HepG2 (cell line): ENCODE measurements around the gene ZNF740. TPM values are rescaled to one million over a fixed set of nuclear protein-coding genes. Genes with fewer than 3 reads are reported as not detected.

Source experiments
- FOXJ3 ChIP-seq: sonication (generic); formaldehyde crosslinking; IDR thresholded peaks from 2 replicates; pipeline ENCODE4 v1.4.0; 2020; ENCODE audit warnings: missing genetic modification reagents, mild to moderate bottlenecking, borderline replicate concordance
- HDAC2 ChIP-seq: sonication (generic); formaldehyde crosslinking; IDR thresholded peaks from 2 replicates; pipeline ENCODE4 v1.4.0; 2020; ENCODE audit warnings: missing genetic modification reagents
- HNF4G ChIP-seq, 2 experiments: sonication (generic) in 1 of 2; formaldehyde crosslinking in 1 of 2; IDR thresholded peaks; 2 replicates each; pipeline versions ENCODE4 v1.4.0 to v1.6.1; 2011 to 2020; ENCODE audit warnings: borderline replicate concordance in 2 of 2, low read depth in 2 of 2, mild to moderate bottlenecking in 2 of 2, low read length in 1 of 2, missing genetic modification reagents in 1 of 2, moderate library complexity in 1 of 2
- IRX3 ChIP-seq: sonication (generic); formaldehyde crosslinking; IDR thresholded peaks from 2 replicates; pipeline ENCODE4 v1.8.1; 2023; ENCODE audit warnings: mild to moderate bottlenecking, low read depth, missing genetic modification reagents, borderline replicate concordance
- JUND ChIP-seq: sonication (generic); formaldehyde crosslinking; IDR thresholded peaks from 2 replicates; pipeline ENCODE4 v1.8.0; 2022; ENCODE audit warnings: mild to moderate bottlenecking, missing genetic modification reagents
- KDM5A ChIP-seq: fragments of 200-600 bp; sonication (generic); IDR thresholded peaks from 2 replicates; pipeline ENCODE4 v1.7.0; 2018; ENCODE audit warnings: antibody characterized with exemption, mild to moderate bottlenecking, low read length, borderline replicate concordance
- MIER2 ChIP-seq: IDR thresholded peaks from 2 replicates; pipeline ENCODE4 v1.6.1; 2016; ENCODE audit warnings: missing biosample characterization, missing genetic modification reagents
- NFRKB ChIP-seq: fragments of 450-650 bp; IDR thresholded peaks from 2 replicates; pipeline ENCODE4 v1.6.1; 2017
- NR2C2 ChIP-seq: sonication (generic); formaldehyde crosslinking; IDR thresholded peaks from 2 replicates; pipeline ENCODE4 v1.4.0; 2020; ENCODE audit warnings: missing genetic modification reagents, mild to moderate bottlenecking, moderate library complexity, borderline replicate concordance
- NR2F6 ChIP-seq, 2 experiments: IDR thresholded peaks; 2 replicates each; pipeline ENCODE4 v1.6.1; 2016; ENCODE audit warnings: antibody characterized with exemption in 1 of 2, mild to moderate bottlenecking in 1 of 2
- ONECUT2 ChIP-seq: sonication (generic); formaldehyde crosslinking; IDR thresholded peaks from 2 replicates; pipeline ENCODE4 v1.4.0; 2020; ENCODE audit warnings: missing genetic modification reagents
- RFXAP ChIP-seq: sonication (generic); formaldehyde crosslinking; IDR thresholded peaks from 2 replicates; pipeline ENCODE4 v1.4.0; 2020; ENCODE audit warnings: missing genetic modification reagents, borderline replicate concordance
- RXRB ChIP-seq: IDR thresholded peaks from 2 replicates; pipeline ENCODE4 v1.6.1; 2016; ENCODE audit warnings: borderline replicate concordance, missing genetic modification reagents, missing compliant biosample characterization
- SKIL ChIP-seq: sonication (generic); formaldehyde crosslinking; IDR thresholded peaks from 2 replicates; pipeline ENCODE4 v1.8.0; 2022; ENCODE audit warnings: missing genetic modification reagents, mild to moderate bottlenecking, moderate library complexity, borderline replicate concordance
- TEAD3 ChIP-seq: optimal IDR thresholded peaks from 2 replicates; pipeline ENCODE3; 2016; ENCODE audit warnings: borderline replicate concordance
- ZBTB38 ChIP-seq: sonication (generic); formaldehyde crosslinking; IDR thresholded peaks from 2 replicates; pipeline ENCODE4 v1.5.1; 2020; ENCODE audit warnings: mild to moderate bottlenecking, missing genetic modification reagents
- ZNF224 ChIP-seq: sonication (generic); formaldehyde crosslinking; IDR thresholded peaks from 2 replicates; pipeline ENCODE4 v1.5.0; 2020; ENCODE audit warnings: mild to moderate bottlenecking, missing genetic modification reagents
- ZNF629 ChIP-seq: sonication (generic); formaldehyde crosslinking; conservative IDR thresholded peaks from 2 replicates; pipeline ENCODE4 v1.5.0; 2020; ENCODE audit warnings: missing genetic modification reagents
- ZNF644 ChIP-seq: IDR thresholded peaks from 2 replicates; pipeline ENCODE4 v1.6.1; 2016; ENCODE audit warnings: low read depth
- ZNF790 ChIP-seq: sonication (generic); formaldehyde crosslinking; IDR thresholded peaks from 2 replicates; pipeline ENCODE4 v1.8.0; 2022; ENCODE audit warnings: missing genetic modification reagents, mild to moderate bottlenecking, borderline replicate concordance
- ZNF850 ChIP-seq: sonication (generic); formaldehyde crosslinking; conservative IDR thresholded peaks from 2 replicates; pipeline ENCODE4 v1.9.0; 2021; ENCODE audit warnings: mild to moderate bottlenecking, missing genetic modification reagents
- ZSCAN31 ChIP-seq: sonication (generic); formaldehyde crosslinking; IDR thresholded peaks from 2 replicates; pipeline ENCODE4 v1.5.0; 2020; ENCODE audit warnings: low read depth, mild to moderate bottlenecking, missing genetic modification reagents
- polyA plus RNA-seq, 8 experiments: library from polyadenylated mRNA; depleted of rRNA in 3 of 8; stranded (reverse) in 7 of 8; unstranded in 1 of 8; fragments of >200 nt; fragmentation: Illumina TruSeq in 4 of 8; extraction: Trizol in 4 of 8; gene quantifications; 2 replicates each; pipeline versions ENCODE4 v1.2.1 to v1.2.3, GENCODE V29; 2011 to 2016; ENCODE audit warnings: low read depth in 4 of 8, missing spikeins in 1 of 8, mixed read lengths in 1 of 8; ENCODE audit not compliant: insufficient read depth in 1 of 8
- total RNA-seq, 5 experiments: library from RNA; depleted of rRNA; stranded (reverse); fragments of >200 nt; fragmentation: Illumina TruSeq; extraction: Trizol; gene quantifications; 2 replicates each; pipeline ENCODE4 v1.2.3, GENCODE V29; 2016; ENCODE audit warnings: low read depth in 1 of 5
- TF ChIP-seq, protein P1 (sequence below), 2 experiments: sonication (generic) in 1 of 2; formaldehyde crosslinking in 1 of 2; IDR thresholded peaks; 2 replicates each; pipeline versions ENCODE4 v1.5.1 to v1.6.1; 2011 to 2020; ENCODE audit warnings: borderline replicate concordance in 1 of 2, low read depth in 1 of 2, low read length in 1 of 2, mild to moderate bottlenecking in 1 of 2, missing genetic modification reagents in 1 of 2, moderate library complexity in 1 of 2
- TF ChIP-seq, protein P2 (sequence below): IDR thresholded peaks from 2 replicates; pipeline ENCODE4 v1.6.1; 2016; ENCODE audit warnings: low read depth

Gene ZNF740
- total and polyA plus RNA-seq, 2 of the 13 experiments (the other 11 are each of a cell fraction or from before 2014, with no cell fraction given): 16.9 to 19.0 TPM

DNA sequence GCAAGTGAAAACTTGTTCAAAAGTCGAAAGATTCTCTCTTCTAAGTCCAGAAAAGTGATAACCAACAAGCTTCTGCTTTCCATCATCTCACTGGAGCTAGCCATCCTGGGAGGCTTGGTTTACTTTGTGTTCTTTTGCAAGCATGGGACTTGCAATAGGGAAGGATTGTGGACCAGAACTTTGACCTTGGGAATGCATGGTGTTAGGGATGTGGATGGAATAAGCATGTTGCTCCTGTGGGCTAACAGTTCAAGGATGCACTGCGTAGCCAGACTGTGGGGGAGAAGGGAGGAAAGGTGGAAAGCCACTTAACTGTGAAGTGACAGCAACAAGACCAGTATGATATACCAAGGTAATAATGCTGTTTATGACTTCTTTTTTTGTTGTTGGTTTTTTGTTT, 48.7 kb upstream of the ZNF740 start (continued):
- TF ChIP-seq ZNF850 (CRISPR knock-in tag): no peak
- TF ChIP-seq NR2C2 (CRISPR knock-in tag): peak; percentile 39; the same call in 1 of the 2 replicates
- TF ChIP-seq ONECUT2: no peak
- no peak for TF ChIP-seq JUND (CRISPR knock-in tag)
- TF ChIP-seq KDM5A: no peak
- 0 out of 2 replicates have a peak, but pooled peaks have one; percentile 19 for TF ChIP-seq RXRB (CRISPR knock-in tag)
- TF ChIP-seq, protein P1, sequence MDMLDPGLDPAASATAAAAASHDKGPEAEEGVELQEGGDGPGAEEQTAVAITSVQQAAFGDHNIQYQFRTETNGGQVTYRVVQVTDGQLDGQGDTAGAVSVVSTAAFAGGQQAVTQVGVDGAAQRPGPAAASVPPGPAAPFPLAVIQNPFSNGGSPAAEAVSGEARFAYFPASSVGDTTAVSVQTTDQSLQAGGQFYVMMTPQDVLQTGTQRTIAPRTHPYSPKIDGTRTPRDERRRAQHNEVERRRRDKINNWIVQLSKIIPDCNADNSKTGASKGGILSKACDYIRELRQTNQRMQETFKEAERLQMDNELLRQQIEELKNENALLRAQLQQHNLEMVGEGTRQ (IDR thresholded peaks at IDR 0.05; ENCODE audit: low read depth, low read length): no peak
- TF ChIP-seq, protein P1 (CRISPR knock-in tag; IDR thresholded peaks at IDR 0.05; ENCODE audit: borderline replicate concordance): no peak
- no peak for TF ChIP-seq ZNF790
- TF ChIP-seq HDAC2: peak; percentile 48; the same call in 1 of the 2 replicates
- no peak for TF ChIP-seq MIER2 (CRISPR knock-in tag)
- TF ChIP-seq, protein P2, sequence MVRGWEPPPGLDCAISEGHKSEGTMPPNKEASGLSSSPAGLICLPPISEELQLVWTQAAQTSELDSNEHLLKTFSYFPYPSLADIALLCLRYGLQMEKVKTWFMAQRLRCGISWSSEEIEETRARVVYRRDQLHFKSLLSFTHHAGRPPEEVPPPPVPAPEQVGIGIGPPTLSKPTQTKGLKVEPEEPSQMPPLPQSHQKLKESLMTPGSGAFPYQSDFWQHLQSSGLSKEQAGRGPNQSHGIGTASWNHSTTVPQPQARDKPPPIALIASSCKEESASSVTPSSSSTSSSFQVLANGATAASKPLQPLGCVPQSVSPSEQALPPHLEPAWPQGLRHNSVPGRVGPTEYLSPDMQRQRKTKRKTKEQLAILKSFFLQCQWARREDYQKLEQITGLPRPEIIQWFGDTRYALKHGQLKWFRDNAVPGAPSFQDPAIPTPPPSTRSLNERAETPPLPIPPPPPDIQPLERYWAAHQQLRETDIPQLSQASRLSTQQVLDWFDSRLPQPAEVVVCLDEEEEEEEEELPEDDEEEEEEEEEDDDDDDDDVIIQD (CRISPR knock-in tag): no peak
- no peak for TF ChIP-seq ZSCAN31 (CRISPR knock-in tag)
- 0 out of 2 replicates have a peak, but pooled peaks have one; percentile 12 for TF ChIP-seq ZNF644
- no peak for TF ChIP-seq NR2F6 (IDR thresholded peaks at IDR 0.05)
- TF ChIP-seq NR2F6 (CRISPR knock-in tag; IDR thresholded peaks at IDR 0.05): 0 out of 2 replicates have a peak, but pooled peaks have one; percentile 39
- TF ChIP-seq TEAD3: peak; percentile 65
- no peak for TF ChIP-seq FOXJ3
- no peak for TF ChIP-seq NFRKB
- TF ChIP-seq IRX3 (CRISPR knock-in tag): no peak
- no peak for TF ChIP-seq ZBTB38
- peak; percentile 59; the same call in 1 of the 2 replicates for TF ChIP-seq HNF4G (IDR thresholded peaks at IDR 0.05; ENCODE audit: borderline replicate concordance, low read depth, low read length)
- no peak for TF ChIP-seq HNF4G (CRISPR knock-in tag; IDR thresholded peaks at IDR 0.05; ENCODE audit: borderline replicate concordance, low read depth)
- 0 out of 2 replicates have a peak, but pooled peaks have one; percentile 26 for TF ChIP-seq SKIL (CRISPR knock-in tag)
- TF ChIP-seq ZNF224 (CRISPR knock-in tag): no peak
- TF ChIP-seq ZNF629: no peak
- no peak for TF ChIP-seq RFXAP (CRISPR knock-in tag)
